Right lobe of liver (tissue), 4 donors: ENCODE data around the gene MYH10.

ENCODE experiments used
- POLR2A ChIP-seq: fragments of 450-650 bp; IDR thresholded peaks from one replicate; pipeline ENCODE4 v1.6.1; 2017; ENCODE audit warnings: antibody characterized with exemption, mild to moderate bottlenecking
- TF ChIP-seq, protein P1 (sequence below), 4 donors: fragments of 200-600 bp in 3 of 4; fragments of 450-650 bp in 1 of 4; IDR thresholded peaks; one replicate each; pipeline versions ENCODE4 v1.5.1 to v1.8.0; 2016 to 2022; ENCODE audit warnings: antibody characterized with exemption in 4 of 4, mild to moderate bottlenecking in 2 of 4
- donor health status: DM: no; HTN: no; CAD: no.
- donor health status: DM: no; HTN: no; CAD: no.
- donor health status: DM: no; HTN: yes; CAD: no.

DNA sequence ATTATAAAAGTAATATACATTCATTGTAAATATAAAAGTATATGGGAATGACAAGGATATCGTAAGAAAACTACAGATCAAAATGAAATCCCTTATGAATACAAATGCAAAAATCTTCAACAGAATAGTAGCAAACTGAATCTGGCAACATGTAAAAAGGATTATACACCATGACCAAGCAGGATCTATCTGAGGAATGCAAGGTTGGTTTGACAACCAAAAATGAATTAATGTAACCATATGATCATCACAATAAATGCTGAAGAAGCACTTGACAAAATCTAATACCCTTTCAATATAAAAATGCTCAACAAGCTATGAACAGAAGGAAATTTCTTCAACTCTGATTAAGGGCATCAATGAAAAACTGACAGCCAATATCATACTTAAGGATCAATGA, 146.1 kb downstream of the MYH10 start:
- TF ChIP-seq, protein P1, sequence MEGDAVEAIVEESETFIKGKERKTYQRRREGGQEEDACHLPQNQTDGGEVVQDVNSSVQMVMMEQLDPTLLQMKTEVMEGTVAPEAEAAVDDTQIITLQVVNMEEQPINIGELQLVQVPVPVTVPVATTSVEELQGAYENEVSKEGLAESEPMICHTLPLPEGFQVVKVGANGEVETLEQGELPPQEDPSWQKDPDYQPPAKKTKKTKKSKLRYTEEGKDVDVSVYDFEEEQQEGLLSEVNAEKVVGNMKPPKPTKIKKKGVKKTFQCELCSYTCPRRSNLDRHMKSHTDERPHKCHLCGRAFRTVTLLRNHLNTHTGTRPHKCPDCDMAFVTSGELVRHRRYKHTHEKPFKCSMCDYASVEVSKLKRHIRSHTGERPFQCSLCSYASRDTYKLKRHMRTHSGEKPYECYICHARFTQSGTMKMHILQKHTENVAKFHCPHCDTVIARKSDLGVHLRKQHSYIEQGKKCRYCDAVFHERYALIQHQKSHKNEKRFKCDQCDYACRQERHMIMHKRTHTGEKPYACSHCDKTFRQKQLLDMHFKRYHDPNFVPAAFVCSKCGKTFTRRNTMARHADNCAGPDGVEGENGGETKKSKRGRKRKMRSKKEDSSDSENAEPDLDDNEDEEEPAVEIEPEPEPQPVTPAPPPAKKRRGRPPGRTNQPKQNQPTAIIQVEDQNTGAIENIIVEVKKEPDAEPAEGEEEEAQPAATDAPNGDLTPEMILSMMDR (IDR thresholded peaks at IDR 0.05) = no peak
- TF ChIP-seq POLR2A = no peak
